Activated CD4-positive, alpha-beta T cell treated with anti-CD3 and anti-CD28 coated beads, Interleukin-2, amount 50 U/mL, for 1 hour (primary cell): Measurements from ENCODE around the gene BCL7B.
"Not testable (repeated sequence)": the region's sequence is repeated elsewhere in the genome, so short reads cannot be mapped to it uniquely, and the experiment has no call there.

Source experiments
- DNase-seq: peaks from one replicate; pipeline ENCODE4 v3.0.0-alpha.2; 2020

BCL7B gene

GRCh38 chr7:73557397-73558257 is at the start of gene BCL7B:
TSS of gene BCL7B (minus strand) at chr7:73557690. CDS start at chr7:73557578, 112 bp downstream.
- DNase-seq, result peak; percentile 70

DNA sequence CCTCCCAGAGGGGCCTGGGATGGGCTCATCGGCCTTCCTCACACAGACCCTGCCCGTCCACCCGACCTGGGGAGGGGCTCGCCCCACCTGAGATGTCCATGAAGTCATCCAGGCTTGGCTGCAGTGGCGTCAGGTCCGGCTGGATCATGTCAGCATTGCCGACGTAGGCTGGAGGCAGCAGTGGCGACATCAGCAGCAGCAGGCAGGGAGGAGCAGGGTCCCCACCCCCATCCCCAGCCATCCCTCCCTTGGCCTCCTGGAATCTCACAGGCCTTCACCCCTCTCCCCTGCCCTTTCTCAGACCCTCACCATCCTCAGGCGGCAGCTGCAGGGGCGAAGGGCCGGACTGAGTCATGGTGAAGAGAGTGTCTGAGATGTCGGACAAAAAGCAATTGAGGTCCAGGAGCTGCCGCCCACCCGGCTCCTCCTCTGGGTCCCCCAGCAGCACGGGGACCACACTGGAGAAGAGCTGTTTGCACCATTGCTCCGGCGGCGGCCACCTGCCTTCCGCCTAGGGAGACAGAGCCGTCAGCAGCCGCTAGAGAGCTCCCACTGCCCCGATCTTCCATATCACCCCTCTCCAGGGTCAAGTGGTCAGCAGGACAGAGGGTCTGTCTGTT is 48.2 kb upstream of the BCL7B start:
- no peak for DNase-seq

DNA sequence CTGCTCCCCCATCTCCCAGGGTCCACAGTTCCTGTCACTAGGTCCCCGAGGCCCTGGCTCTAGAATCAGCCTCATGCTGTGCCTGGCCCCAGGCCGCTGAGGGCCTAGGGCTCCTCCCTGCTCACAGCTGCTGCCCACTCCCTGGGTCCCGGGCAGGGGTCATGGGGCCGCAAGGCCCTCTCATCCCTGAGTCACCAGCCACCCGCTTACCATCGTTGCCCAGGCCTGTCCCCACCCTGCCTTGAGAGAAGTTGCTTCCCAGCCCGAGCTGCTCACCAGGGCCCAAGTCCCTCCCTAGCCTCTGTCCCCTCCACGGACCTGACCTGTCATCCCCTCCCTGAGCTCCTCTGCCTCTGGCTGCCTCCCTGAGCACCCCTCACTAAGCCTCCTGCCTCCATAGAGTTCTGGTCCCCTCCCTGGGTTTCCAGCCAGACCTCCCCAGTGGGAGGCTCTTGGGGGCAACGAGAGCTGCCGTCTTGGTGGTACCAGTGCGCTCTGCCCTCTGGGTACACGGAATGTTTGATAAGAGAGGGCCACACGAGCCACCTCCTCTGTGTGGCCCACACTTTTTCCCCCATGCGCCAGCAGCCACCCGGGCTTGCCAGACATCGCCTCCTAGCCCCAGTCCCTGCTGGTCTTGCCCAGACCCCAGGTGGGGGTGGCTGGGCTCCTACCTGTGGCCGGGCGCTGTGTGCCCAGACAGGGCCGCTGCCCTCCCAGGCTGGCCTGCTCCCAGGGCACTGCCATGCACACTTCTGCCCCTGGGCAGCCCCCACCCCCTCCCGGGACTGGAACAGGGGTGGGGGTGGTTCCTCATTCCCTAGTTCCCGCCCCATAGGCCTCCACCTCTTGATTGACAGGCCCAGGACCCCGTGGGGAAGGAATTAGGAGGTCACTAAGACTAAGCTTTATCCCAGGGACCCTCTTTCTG is 45.5 kb upstream of the BCL7B start:
- no peak for DNase-seq

DNA sequence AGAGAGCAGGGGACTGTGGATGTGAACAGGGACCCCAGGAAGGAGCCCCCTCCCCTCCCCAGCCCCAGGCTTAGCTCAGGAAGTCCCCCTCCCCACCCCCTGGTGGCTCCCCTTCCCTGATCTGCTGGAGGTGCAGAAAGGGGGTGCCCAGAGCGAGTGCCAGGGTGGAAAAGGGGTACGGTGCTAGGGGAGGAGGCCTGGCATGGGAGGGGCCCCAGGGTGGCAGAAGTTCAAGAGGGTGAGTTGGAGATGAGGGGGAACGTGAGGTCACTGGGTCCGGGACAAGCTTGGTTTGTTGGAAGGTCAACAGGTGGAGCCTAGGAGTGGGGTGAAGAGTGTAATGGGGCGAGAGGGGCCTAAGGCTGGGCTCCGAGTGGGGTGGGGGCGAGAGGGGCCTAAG is 42.4 kb upstream of the BCL7B start:
- no peak for DNase-seq

DNA sequence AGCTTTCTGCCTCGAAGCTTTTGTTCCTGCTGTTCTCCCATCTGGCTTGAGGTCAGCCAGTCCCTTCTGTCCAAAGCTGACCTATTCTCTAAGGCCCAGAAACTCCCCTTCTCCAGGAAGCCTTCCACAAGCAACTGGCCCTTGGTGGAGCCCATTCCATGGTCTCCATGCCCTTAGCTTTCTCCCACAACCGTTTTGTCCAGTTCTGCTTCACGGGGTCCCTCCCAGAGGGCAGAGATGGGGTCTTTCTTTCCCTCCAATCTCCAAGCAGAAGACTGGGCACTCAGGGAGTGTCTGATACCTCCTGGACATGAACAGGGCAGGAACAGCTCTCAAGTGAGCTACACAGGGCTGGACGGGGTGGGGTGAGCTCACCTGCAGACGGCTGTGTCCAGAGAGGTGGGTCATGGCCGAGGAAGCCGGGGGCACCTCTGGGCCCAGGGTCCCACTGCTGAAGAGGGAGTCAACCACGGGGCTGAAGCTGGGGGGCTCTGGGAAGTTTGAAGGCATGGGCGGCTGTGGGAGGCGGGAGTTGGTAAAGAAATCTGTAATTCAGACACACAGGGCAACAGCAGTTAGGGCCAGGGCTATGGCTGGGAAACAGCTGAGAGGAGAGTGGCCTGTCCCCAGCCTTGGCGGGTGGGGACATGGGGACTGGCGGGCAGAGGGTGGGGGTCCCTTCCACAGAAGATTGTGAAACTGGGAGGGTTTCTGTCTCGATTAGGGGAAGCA is 41.8 kb upstream of the BCL7B start:
- no peak for DNase-seq

DNA sequence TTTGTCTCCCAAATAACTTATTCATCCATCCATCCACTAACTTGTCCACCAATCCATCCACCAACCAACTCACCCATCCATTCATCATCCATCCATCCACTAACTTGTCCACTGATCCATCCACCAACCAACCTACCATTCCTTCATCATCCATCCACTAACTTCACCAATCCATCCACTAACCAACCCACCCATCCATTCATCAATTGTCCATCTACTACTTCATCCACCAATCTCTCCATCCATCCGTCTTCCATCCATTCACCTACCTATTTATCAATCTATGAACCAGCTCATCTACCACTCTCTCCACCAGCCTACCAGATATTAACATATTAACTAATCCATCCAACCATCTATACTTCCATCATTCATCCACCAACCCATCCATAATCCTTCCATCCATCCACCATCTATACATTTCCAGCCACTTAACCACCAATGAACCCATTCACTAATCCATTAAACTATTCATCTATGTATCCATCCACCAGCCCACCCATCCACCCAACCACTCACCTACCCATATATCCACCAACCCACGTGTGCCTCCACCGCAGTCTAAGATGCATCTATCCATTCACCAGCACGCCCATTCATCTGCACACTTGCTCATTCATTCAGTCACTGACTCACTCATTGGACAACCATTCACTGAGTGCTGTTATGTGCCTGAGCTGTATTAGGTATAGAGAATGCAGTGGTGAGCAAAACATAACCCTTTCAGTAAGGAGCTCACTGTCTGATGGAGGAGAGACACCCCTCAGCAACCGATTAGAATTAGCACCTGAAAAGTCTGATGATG is 40.7 kb upstream of the BCL7B start:
- DNase-seq, result no peak

- DNase-seq, result no peak
Measured at GRCh38 chr7:73596191-73597065, 38.9 kb upstream of the BCL7B start.

GRCh38 chr7:73595358-73595757 is 37.9 kb upstream of the BCL7B start:
- DNase-seq, result no peak

GRCh38 chr7:73593207-73594045 is 35.9 kb upstream of the BCL7B start:
- no peak for DNase-seq

GRCh38 chr7:73586911-73587310 is 29.4 kb upstream of the BCL7B start:
- DNase-seq, result no peak

- DNase-seq, result no peak
Measured at GRCh38 chr7:73585196-73585595, 27.7 kb upstream of the BCL7B start.

DNA sequence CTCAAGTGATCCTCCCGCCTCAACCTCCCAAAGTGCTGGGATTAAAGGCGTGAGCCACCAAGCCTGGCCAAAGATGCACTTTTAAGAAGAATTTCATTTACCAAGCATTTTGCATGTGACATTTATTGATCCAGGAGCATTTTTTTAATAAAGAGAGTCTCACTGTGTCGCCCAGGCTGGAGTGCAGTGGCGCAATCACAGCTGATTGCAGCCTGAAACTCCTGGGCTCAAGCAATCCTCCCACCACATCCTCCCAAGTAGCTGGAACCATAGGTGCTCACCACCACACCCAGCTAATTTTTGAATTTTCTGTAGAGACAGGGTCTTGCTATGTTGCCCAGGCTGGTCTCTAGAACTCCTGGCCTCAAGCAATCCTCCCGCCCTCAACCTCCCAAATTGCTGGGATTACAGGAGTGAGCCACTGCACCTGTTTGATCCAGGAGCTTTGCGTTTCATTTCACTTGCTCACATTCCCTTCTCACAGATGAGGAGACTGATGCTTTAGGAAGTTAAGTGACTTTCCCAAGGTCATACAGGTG is 25.2 kb upstream of the BCL7B start:
- DNase-seq, result no peak

- not testable (repeated sequence) for DNase-seq
Measured at GRCh38 chr7:73581006-73581405, 23.5 kb upstream of the BCL7B start.

- peak; percentile 99 for DNase-seq
Measured at GRCh38 chr7:73578342-73579128, 21.0 kb upstream of the BCL7B start, which contains the start of gene TBL2. TSS of gene TBL2 (minus strand) at chr7:73578579. CDS start at chr7:73578549, 30 bp downstream.

GRCh38 chr7:73577627-73578341 is 20.3 kb upstream of the BCL7B start:
- DNase-seq, result no peak

DNA sequence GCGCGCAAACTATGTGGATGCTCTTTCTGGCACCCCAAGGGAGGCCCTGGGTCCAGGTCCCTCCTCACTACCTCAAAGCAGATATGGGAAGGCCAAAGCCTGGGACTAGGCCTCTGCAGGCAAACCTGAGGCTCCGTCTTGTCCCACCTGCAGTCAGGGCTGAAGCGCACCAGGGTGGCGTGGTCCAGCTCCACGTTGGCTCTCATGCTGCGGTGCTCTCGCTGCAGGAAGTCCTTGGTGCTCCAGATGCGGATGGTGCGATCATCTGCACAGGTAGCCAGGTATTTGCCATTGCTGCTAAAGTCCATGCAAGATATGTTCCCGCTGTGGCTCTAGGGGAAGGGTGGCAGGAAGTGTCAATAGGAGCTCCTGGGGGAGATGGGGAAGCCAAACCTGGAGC is 16.3 kb upstream of the BCL7B start:
- DNase-seq, result no peak

DNA sequence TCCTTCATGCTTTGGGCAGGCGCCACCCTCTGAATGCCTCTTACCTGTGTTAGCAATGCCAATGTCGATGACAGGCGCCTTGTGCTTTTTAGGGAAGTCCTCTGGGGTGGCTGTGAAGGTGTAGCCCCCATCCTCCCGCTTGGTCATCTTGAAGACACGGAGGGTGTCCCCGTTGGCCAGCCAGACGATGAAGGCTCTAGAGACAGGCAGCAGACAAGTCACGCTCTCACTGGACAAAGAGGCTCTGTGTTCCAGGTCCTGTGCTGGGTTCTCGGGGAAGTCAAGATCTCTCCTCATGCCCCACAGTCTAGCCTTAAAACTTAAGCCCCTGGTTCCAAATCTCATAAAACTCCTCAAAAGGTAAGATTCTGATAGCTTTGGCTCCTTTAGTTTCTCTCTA is 15.8 kb upstream of the BCL7B start:
- DNase-seq, result no peak

- no peak for DNase-seq
Measured at GRCh38 chr7:73572767-73573186, 15.3 kb upstream of the BCL7B start.
